ENCODE data around the gene C22orf39.

C22orf39 gene

GRCh38 chr22:19476023-19476422 lies 28.5 kb upstream of the C22orf39 start:
- no peak for DNase-seq

DNA sequence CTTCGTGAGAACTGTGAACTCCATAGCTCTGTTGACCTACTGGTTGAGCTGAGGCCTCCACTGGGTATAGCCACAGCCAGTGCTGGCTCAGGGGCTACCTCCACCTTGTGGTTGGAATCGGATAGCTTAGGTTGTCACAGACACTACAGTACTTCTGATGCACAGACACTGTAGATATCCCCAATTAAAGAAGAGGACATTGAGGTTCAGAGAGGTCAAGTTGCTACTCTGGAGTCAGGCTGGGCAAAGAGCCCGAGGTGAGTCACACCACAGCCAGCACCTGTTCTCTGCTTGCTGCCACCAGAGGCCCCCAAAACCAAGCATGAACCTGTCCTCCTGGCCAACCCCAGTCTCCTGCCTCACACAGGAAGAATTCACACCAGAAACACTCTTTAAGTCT lies 26.1 kb upstream of the C22orf39 start:
- no peak for DNase-seq

GRCh38 chr22:19472233-19472632 lies 24.7 kb upstream of the C22orf39 start:
- DNase-seq = no peak

- DNase-seq = no peak
Observed at GRCh38 chr22:19471572-19471971, 24.1 kb upstream of the C22orf39 start.

DNA sequence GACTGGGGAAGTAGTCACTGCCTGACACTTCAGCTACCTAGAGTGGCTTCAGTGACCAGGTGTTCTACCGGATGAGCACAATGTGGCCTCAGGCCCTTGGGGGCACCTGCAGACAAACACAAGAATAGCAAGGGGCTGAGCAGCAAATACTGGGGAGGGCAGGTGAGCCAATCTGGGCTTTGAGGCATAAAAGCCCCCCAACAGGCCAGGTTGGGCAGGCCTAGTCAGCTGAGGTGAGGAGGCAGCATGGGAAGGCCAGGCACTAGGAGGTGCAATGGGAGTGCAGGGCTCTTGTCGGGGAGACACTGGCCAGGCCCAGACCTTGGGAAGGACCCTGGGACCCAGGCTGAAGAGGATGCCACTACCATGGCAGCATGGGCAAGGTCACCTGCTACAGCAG lies 22.5 kb upstream of the C22orf39 start:
- no peak for DNase-seq

GRCh38 chr22:19469421-19469820 lies 21.9 kb upstream of the C22orf39 start:
- DNase-seq = no peak

GRCh38 chr22:19467912-19468311 lies 20.4 kb upstream of the C22orf39 start:
- DNase-seq = no peak

GRCh38 chr22:19466848-19467752 lies 19.6 kb upstream of the C22orf39 start:
- no peak for DNase-seq

DNA sequence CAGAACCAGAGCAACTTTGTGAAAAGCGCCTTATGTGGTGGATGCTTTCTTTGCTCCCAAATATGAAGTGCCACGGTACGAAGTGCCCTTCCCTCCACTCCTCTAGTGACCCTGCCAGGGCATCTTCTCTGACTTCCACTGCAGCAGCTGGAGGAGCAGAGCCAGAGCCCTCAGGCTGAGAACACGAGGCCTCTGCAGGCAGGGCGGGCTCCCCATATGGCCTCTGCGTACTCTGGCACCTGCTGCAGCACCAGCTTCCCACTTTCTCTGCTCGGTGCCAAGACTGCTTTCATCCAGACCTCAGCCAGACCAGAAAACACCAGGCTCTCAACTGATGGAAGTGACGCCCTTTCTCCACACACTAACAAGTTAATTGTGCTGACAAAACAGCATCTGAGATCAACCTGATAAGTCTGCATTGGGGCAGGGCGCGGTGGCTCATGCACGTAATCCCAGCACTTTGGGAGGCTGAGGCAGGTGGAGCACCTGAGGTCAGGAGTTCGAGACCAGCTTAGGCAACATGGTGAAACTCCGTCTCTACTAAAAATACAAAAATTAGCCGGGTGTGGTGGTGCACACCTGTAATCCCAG lies 18.7 kb upstream of the C22orf39 start:
- DNase-seq = no peak

DNA sequence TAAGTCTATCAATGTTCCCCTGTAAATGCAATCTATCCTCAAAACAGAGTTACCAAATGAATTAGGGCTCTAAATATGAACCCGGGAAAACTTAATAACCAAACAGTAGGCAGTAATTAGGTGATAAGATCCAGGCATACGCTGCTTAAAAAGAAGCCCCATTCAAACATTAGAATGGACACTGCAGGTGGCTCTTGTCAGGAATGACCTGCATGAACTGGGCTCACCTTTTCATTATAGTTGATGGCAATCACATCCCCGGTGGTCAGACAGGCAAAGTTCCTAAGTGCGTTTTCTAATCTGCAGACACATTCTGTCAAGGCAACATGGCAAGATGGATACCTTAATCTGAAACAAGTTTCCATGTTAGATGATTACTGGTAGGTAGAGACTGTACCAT lies 17.5 kb upstream of the C22orf39 start:
- DNase-seq = no peak

GRCh38 chr22:19464546-19464945 lies 17.0 kb upstream of the C22orf39 start:
- DNase-seq = no peak

DNA sequence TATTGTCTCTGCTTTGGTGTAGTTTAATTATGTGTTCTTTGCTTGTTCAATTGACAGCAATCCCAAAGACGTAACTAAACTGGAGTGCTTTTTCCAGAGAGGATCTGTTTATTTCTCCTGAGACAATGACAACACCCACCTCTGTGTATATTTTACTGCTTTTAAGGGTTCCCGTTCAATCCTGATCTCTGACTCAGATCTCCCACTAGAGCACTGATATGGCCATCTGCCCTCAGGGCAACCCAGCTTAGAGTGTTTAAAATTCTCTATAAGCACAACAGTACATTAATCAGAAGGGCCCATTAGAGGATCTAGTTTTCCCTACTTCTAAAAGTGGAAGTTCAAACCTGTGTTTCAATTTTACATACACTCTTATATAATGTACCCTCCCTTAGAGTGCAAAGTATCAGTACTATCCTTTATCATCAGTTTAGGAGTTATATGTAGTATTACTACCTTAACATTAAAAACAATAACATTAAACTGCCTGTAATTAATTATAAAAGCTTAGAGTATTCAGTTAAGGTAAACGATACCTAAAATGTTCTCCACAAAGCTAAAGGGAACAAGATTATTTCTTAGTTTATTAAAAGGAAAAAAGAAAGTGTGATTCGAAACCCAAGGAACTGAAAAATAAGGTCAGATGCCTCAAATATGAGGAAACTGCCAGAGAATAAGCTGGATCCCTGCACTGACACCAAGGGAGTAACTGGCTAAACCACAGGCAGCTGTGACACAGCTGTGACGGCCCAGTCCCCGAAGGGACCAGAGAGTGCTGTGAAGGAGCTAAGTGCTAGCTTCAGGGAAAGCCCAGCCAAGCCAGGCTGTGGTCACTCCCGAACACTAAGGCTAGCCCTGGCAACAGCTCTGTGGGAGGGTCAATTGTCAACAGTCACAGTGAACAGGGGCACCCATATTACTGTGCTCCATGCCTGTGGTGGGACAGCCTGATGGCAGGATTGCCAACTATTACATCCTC lies 16.3 kb upstream of the C22orf39 start:
- DNase-seq = no peak

DNA sequence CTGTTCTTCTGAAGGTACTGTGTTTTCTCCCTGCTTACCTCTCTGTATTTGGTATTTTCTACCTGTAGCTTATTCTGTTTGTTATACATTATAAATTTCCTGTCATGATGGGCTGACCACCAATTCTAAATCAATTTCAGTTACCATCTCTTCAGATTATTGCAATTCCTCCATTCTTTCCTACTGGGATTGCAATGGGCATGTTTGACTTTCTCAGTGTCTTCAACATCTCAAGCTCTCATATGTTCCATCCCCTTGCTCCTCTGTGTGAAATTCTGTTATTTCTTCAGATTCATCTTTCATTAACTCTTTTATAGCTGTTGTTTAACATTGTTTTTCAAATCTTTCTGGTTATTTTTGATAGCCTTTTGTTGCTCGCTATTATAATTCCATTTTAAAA lies 15.5 kb upstream of the C22orf39 start:
- DNase-seq = no peak

- DNase-seq = no peak
Observed at GRCh38 chr22:19461506-19461905, 14.0 kb upstream of the C22orf39 start.

DNA sequence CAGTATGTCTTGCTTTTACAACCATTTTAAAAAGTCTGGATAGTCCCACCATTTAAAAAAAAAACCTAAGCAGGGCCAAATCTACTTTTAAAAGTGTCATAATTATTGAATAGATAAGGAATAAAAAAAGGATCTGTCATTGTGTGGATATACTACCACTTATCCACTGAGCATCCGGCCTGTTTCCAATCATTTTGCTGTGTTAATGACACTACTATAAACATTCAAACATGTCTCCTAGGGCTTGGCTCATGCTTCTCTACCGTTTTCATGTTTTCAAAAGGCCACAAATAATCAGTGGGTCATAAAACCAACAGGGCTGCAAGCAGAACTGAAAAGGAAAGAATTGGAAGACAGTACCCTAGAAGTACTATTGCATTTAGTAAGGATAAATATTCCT lies 12.5 kb upstream of the C22orf39 start:
- no peak for DNase-seq

- no peak for DNase-seq
Observed at GRCh38 chr22:19457828-19458428, 10.4 kb upstream of the C22orf39 start.

DNA sequence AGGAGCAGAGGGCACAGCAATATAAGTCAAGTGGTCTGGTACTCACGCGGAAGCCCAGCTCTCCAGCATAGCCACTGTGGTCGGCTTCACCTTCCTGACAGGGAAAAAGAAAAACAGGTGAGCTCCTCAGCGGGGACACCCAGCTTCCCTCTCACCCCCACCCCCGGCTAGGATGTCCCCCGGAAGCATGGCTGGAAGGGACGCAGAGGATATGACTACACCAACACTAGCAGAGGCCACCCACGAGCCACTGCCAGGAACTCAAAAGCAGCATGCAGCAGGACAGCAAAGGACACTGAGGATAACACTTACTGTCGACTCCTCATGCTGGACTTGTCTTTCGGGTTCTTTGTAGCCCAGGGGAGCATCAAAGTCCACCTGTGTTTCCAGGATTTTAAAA lies 9.0 kb upstream of the C22orf39 start:
- no peak for DNase-seq

- no peak for DNase-seq
Observed at GRCh38 chr22:19455585-19456370, 8.3 kb upstream of the C22orf39 start.

GRCh38 chr22:19455033-19455432 lies 7.5 kb upstream of the C22orf39 start:
- no peak for DNase-seq

DNA sequence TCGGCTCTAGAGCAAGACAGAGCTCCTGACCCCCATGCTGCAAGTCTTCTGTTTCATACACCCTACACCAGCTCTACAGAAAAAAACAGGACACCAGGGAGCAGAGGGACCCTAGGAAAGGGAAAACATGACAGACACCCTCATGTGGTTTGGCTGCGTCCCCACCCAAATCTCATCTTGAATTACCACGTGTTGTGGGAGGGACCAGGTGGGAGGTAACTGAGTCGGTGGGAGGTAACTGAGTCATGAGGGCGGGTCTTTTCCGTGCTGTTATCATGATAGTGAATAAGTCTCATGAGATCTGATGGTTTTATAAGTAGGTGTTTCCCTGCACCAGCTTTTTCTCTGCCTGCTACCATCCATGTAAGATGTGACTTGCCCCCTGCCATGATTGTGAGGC lies 6.6 kb upstream of the C22orf39 start:
- no peak for DNase-seq

GRCh38 chr22:19453718-19454117 lies 6.2 kb upstream of the C22orf39 start:
- DNase-seq = no peak

- no peak for DNase-seq
Observed at GRCh38 chr22:19451570-19451969, 4.1 kb upstream of the C22orf39 start.

Data from inflammatory macrophage treated with lipopolysaccharide for 1 hour (primary cell).